CD4-positive, alpha-beta memory T cell (primary cell): Measurements from ENCODE around the gene SUN5. TPM values are rescaled to one million over a fixed set of nuclear protein-coding genes. Genes with fewer than 3 reads are reported as not detected.
A peak's percentile ranks its signal among the peaks of the same experiment; 100 is the strongest.

Experiments
- CTCF ChIA-PET: fragments of 350-600 bp; sonication (Branson Sonifier 250); formaldehyde crosslinking; loops from one replicate; lab custom pipeline; 2021; ENCODE audit warnings: inconsistent platforms; ENCODE audit not compliant: partially characterized antibody; lab: Charles Lee
- POLR2A ChIA-PET: fragments of 350-600 bp; sonication (Branson Sonifier 250); formaldehyde crosslinking; loops from one replicate; lab custom pipeline; 2021; ENCODE audit not compliant: partially characterized antibody; lab: Charles Lee
- DNase-seq, 5 donors: peaks; one replicate each; pipeline versions ENCODE4 v3.0.0 to v3.0.0-alpha.2; 2020 to 2022; ENCODE audit warnings: mixed read lengths in 1 of 5
- H3K27ac ChIP-seq: one replicate; pipeline ENCODE4 v1.7.0; 2013; ENCODE audit warnings: low read depth, low read length
- H3K27me3 ChIP-seq: 2 replicates; pipeline ENCODE4 v1.7.0; 2013; ENCODE audit warnings: mild to moderate bottlenecking, low read length, moderate library complexity; ENCODE audit not compliant: insufficient read depth
- H3K36me3 ChIP-seq: 2 replicates; pipeline ENCODE4 v1.7.0; 2013; ENCODE audit warnings: mild to moderate bottlenecking, low read length, moderate library complexity; ENCODE audit not compliant: insufficient read depth
- H3K4me1 ChIP-seq: 2 replicates; pipeline ENCODE4 v1.7.0; 2013; ENCODE audit warnings: mild to moderate bottlenecking, low read length, moderate library complexity; ENCODE audit not compliant: insufficient read depth
- H3K4me3 ChIP-seq, 2 donors: one replicate each; pipeline ENCODE4 v1.7.0; 2013; ENCODE audit warnings: low read length in 2 of 2, mild to moderate bottlenecking in 1 of 2
- H3K9me3 ChIP-seq, 2 donors: one replicate each; pipeline ENCODE4 v1.7.0; 2013; ENCODE audit warnings: low read length in 2 of 2, control low read depth in 1 of 2; ENCODE audit not compliant: control insufficient read depth in 1 of 2
- H3K27ac Mint-ChIP-seq, 7 donors: one replicate each; pipeline ENCODE4 v1.8.0; 2020 to 2021; ENCODE audit warnings: mixed read lengths in 7 of 7, mild to moderate bottlenecking in 6 of 7, inconsistent platforms in 3 of 7, moderate library complexity in 3 of 7
- H3K27me3 Mint-ChIP-seq, 2 donors: one replicate each; pipeline ENCODE4 v1.8.0; 2020 to 2021; ENCODE audit warnings: mixed read lengths in 2 of 2
- H3K36me3 Mint-ChIP-seq, 2 donors: one replicate each; pipeline ENCODE4 v1.8.0; 2020 to 2021; ENCODE audit warnings: mixed read lengths in 2 of 2, inconsistent platforms in 1 of 2, mild to moderate bottlenecking in 1 of 2
- H3K4me1 Mint-ChIP-seq, 4 donors: one replicate each; pipeline ENCODE4 v1.8.0; 2020 to 2021; ENCODE audit warnings: mixed read lengths in 4 of 4, mild to moderate bottlenecking in 1 of 4
- H3K4me3 Mint-ChIP-seq, 8 donors: one replicate each; pipeline ENCODE4 v1.8.0; 2020 to 2021; ENCODE audit warnings: mixed read lengths in 8 of 8, mild to moderate bottlenecking in 7 of 8, moderate library complexity in 6 of 8, inconsistent platforms in 3 of 8
- H3K9me3 Mint-ChIP-seq, 8 donors: one replicate each; pipeline ENCODE4 v1.8.0; 2020 to 2021; ENCODE audit warnings: mixed read lengths in 8 of 8, mild to moderate bottlenecking in 5 of 8, inconsistent platforms in 3 of 8, moderate library complexity in 1 of 8
- intact Hi-C: fragments of 100-400 bp; cut with micrococcal nuclease; formaldehyde crosslinking; loops from one replicate; pipeline ENCODE4 v1.15.1; 2023
- polyA plus RNA-seq, 2 donors: library from polyadenylated mRNA; unstranded; fragments of 300-500 nt; fragmentation: Illumina TruSeq; gene quantifications; one replicate each; pipeline ENCODE4 v1.2.3, GENCODE V29; 2021
- total RNA-seq, 2 experiments: library from RNA; stranded (reverse); gene quantifications; one replicate each; pipeline ENCODE4 v1.2.3, GENCODE V29; 2021

SUN5 gene
- total and polyA plus RNA-seq, 4 experiments from 2014 or later = not detected

- intact Hi-C loops = no loop called here
- peak overlapping the region in 1 of 7 donors; percentile 48 for H3K27ac Mint-ChIP-seq
Measured at GRCh38 chr20:32997431-32997830, 6.8 kb downstream of the SUN5 start.

GRCh38 chr20:32995802-32996201 is 8.4 kb downstream of the SUN5 start:
- ChIA-PET CTCF (interaction anchor here (1.0 to 2.2 kb wide), 3 partner anchors 9 to 94 kb away, joined by 3 to 6 read pairs (median 4); partner anchors contain the start of gene SUN5), POLR2A (interaction anchor here (1.4 kb wide), 1 partner anchor 24 kb away, joined by 4 read pairs; no protein-coding TSS in a partner anchor)
- H3K27me3 Mint-ChIP-seq = no peaks in the 10 kb centered on the region
- no peak overlapping the region for H3K4me3 ChIP-seq
- no peak for DNase-seq
- H3K27me3 ChIP-seq = no peaks in the 10 kb centered on the region
- peaks cover 11% of the 10 kb centered on the region for H3K4me1 ChIP-seq
- intact Hi-C loops = no loop called here
- H3K9me3 ChIP-seq = peaks cover 0 to 9% of the 10 kb centered on the region in 2 donors
- H3K27ac Mint-ChIP-seq = peak overlapping the region in 1 of 7 donors; percentile 57
- peaks cover 0 to 25% (median 16%) of the 10 kb centered on the region in 8 donors for H3K9me3 Mint-ChIP-seq
- no peaks in the 10 kb centered on the region for H3K36me3 ChIP-seq
- no peak overlapping the region for H3K27ac ChIP-seq
- no peak overlapping the region for H3K4me3 Mint-ChIP-seq
- peaks cover 0 to 2% of the 10 kb centered on the region in 2 donors for H3K36me3 Mint-ChIP-seq
- H3K4me1 Mint-ChIP-seq = peaks cover 10 to 30% (median 18%) of the 10 kb centered on the region in 4 donors

More at GRCh38 chr20:32997431-32997830, 6.8 kb downstream of the SUN5 start:
- Mint-ChIP-seq H3K27me3 (no peaks in the 10 kb centered on the region), H3K36me3 (peaks cover 0 to 2% of the 10 kb centered on the region in 2 donors), H3K4me3 (no peak overlapping the region), H3K4me1 (peaks cover 10 to 22% (median 17%) of the 10 kb centered on the region in 4 donors), H3K9me3 (peaks cover 0 to 25% (median 16%) of the 10 kb centered on the region in 8 donors)
- ChIA-PET POLR2A (no interaction called here), CTCF (interaction anchor here (0.7 to 1.2 kb wide), 2 partner anchors 12 to 52 kb away, joined by 3 read pairs; no protein-coding TSS in a partner anchor)
- Histone ChIP-seq H3K9me3 (peaks cover 0 to 9% of the 10 kb centered on the region in 2 donors), H3K27me3 (no peaks in the 10 kb centered on the region), H3K4me1 (peaks cover 6% of the 10 kb centered on the region), H3K4me3 (no peak overlapping the region), H3K27ac (no peak overlapping the region), H3K36me3 (no peaks in the 10 kb centered on the region)
- no peak for DNase-seq

DNA sequence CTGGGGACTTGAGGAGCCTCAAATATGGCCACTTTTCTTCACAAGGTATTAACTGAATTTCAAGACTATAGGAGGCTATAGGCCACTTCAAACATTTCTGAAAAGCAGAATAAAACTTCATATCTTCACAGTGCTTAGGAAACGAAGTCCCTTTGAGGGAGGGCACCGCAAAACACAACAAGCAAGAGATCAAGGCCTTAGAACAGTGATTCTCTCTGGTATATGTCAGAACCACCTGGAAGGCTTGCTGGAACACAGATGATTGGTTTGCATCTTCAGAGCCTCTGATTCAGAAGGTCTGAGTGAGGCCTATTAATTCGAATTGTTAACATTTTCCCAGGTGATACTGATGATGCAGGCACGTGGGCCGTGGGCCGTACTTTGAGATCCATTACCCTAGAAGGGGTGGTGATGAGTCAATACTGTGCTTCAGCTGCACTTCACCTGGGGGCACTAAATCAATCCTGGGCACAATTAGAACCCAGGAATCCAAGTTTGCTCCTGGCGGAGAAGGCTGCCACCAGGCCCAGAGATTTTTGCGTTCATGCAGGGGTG is 10.7 kb downstream of the SUN5 start:
- no peaks in the 10 kb centered on the region for H3K27me3 Mint-ChIP-seq
- no peaks in the 10 kb centered on the region for H3K27me3 ChIP-seq
- H3K9me3 Mint-ChIP-seq = peaks cover 0 to 25% (median 16%) of the 10 kb centered on the region in 8 donors
- ChIA-PET CTCF (no interaction called here), POLR2A (interaction anchor here (1.4 kb wide), 1 partner anchor 21 kb away, joined by 3 read pairs; no protein-coding TSS in a partner anchor)
- H3K9me3 ChIP-seq = peaks cover 0 to 9% of the 10 kb centered on the region in 2 donors
- H3K4me3 ChIP-seq = no peak overlapping the region
- H3K36me3 ChIP-seq = no peaks in the 10 kb centered on the region
- H3K36me3 Mint-ChIP-seq = peaks cover 0 to 2% of the 10 kb centered on the region in 2 donors
- no peak for DNase-seq
- H3K4me1 Mint-ChIP-seq = peaks cover 12 to 33% (median 16%) of the 10 kb centered on the region in 4 donors
- H3K27ac ChIP-seq = no peak overlapping the region
- H3K4me1 ChIP-seq = peaks cover 14% of the 10 kb centered on the region
- H3K4me3 Mint-ChIP-seq = no peak overlapping the region
- intact Hi-C loops = no loop called here
- H3K27ac Mint-ChIP-seq = peak overlapping the region in 1 of 7 donors; percentile 38

DNA sequence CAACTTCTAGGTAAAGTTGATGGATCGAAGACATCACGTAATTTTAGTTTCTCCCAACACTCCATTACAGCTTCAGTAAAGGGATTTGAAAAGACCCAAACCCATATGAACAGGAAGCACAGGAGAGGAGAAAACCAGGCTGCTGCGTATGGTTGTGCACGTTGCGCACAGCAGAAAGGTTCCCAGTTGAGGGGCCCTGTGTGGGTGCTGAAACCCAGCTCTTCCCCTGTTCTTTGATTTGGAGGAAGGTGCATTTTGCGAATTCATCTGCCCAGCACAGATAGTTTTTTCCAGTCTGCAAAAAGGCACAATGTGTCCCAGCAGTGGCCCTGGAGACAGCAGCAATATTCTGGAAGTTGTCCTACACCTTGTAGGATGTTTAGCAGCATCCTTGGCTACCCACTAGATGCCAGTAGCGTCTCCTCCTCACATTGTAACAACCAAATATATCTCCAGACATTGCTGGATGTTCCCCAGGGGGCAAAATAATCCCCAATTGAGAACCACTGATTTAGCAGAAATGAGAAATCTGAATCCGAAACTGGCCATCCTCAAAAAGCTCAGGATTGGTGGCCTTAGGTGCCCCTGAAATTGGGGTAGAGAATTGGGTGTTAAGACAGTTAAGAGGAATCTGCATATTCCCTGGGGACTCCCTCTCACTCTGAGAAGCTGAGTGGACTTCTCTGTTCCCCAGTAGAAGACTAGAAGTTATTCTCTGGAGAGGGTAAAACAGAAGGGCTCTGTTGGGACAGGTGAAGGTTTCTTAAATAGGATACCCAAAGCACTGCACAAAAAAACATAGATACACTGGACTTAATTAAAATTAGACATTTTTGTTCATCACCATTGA is 12.2 kb downstream of the SUN5 start:
- Histone ChIP-seq H3K27me3 (no peaks in the 10 kb centered on the region), H3K27ac (no peak overlapping the region), H3K36me3 (no peaks in the 10 kb centered on the region), H3K4me3 (no peak overlapping the region), H3K9me3 (peaks cover 0 to 9% of the 10 kb centered on the region in 2 donors), H3K4me1 (peaks cover 8% of the 10 kb centered on the region)
- H3K9me3 Mint-ChIP-seq = peaks cover 0 to 25% (median 16%) of the 10 kb centered on the region in 8 donors
- DNase-seq = no peak
- POLR2A ChIA-PET = no interaction called here
- intact Hi-C loops = no loop called here
- H3K4me3 Mint-ChIP-seq = no peak overlapping the region
- H3K36me3 Mint-ChIP-seq = peaks cover 0 to 2% of the 10 kb centered on the region in 2 donors
- no peak overlapping the region for H3K27ac Mint-ChIP-seq
- CTCF ChIA-PET = interaction anchor here (1.6 kb wide), 1 partner anchor 46 kb away, joined by 4 read pairs; no protein-coding TSS in a partner anchor
- peaks cover 6 to 24% (median 8%) of the 10 kb centered on the region in 4 donors for H3K4me1 Mint-ChIP-seq
- H3K27me3 Mint-ChIP-seq = no peaks in the 10 kb centered on the region

DNA sequence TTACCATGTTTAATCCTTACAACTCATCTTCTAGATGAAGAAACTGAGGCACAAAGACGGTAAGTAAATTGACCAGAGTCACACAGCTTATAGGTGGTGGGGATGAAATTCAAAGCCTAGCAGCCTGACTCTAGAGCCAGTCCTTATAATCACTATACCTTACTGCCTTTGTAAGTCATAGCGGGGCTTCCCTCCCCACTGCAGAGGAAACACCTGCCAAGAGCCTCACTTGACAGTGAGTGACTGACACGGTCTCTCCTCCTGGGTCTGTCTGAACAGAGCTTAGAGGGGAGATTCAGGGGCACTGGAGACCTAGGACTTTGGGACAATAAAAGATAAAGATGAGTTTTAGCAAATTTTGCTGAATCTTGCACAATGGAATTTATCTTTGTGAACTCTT is 12.8 kb downstream of the SUN5 start:
- POLR2A ChIA-PET = no interaction called here

GRCh38 chr20:32990426-32990825 is 13.8 kb downstream of the SUN5 start:
- no peak for DNase-seq
- peaks cover 6 to 26% (median 9%) of the 10 kb centered on the region in 4 donors for H3K4me1 Mint-ChIP-seq
- CTCF ChIA-PET = interaction anchor here (1.6 kb wide), 1 partner anchor 44 kb away, joined by 4 read pairs; no protein-coding TSS in a partner anchor
- no peaks in the 10 kb centered on the region for H3K36me3 Mint-ChIP-seq
- H3K4me3 Mint-ChIP-seq = no peak overlapping the region
- H3K9me3 ChIP-seq = peaks cover 0 to 1% of the 10 kb centered on the region in 2 donors
- H3K27ac Mint-ChIP-seq = no peak overlapping the region
- H3K27ac ChIP-seq = no peak overlapping the region
- H3K9me3 Mint-ChIP-seq = peaks cover 0 to 17% (median 9%) of the 10 kb centered on the region in 8 donors
- no peaks in the 10 kb centered on the region for H3K27me3 ChIP-seq
- H3K36me3 ChIP-seq = no peaks in the 10 kb centered on the region
- POLR2A ChIA-PET = no interaction called here
- no peaks in the 10 kb centered on the region for H3K27me3 Mint-ChIP-seq
- peaks cover 8% of the 10 kb centered on the region for H3K4me1 ChIP-seq
- intact Hi-C loops = no loop called here
- no peak overlapping the region for H3K4me3 ChIP-seq

More for the DNA sequence above, 12.8 kb downstream of the SUN5 start:
- H3K4me1 ChIP-seq = peaks cover 8% of the 10 kb centered on the region
- no peak overlapping the region for H3K27ac ChIP-seq
- H3K36me3 Mint-ChIP-seq = peaks cover 0 to 2% of the 10 kb centered on the region in 2 donors
- no peak overlapping the region for H3K4me3 Mint-ChIP-seq
- H3K27ac Mint-ChIP-seq = peak overlapping the region in 1 of 7 donors; percentile 3
- H3K9me3 ChIP-seq = peaks cover 0 to 9% of the 10 kb centered on the region in 2 donors
- no peaks in the 10 kb centered on the region for H3K27me3 Mint-ChIP-seq
- H3K4me1 Mint-ChIP-seq = peaks cover 6 to 21% (median 8%) of the 10 kb centered on the region in 4 donors
- H3K27me3 ChIP-seq = no peaks in the 10 kb centered on the region
- CTCF ChIA-PET = interaction anchor here (1.6 kb wide), 1 partner anchor 45 kb away, joined by 4 read pairs; no protein-coding TSS in a partner anchor
- no peaks in the 10 kb centered on the region for H3K36me3 ChIP-seq
- H3K4me3 ChIP-seq = no peak overlapping the region
- H3K9me3 Mint-ChIP-seq = peaks cover 0 to 25% (median 14%) of the 10 kb centered on the region in 8 donors
- DNase-seq = no peak
- intact Hi-C loops = no loop called here
